A549 treated with CpdA at 1 μM for 4 hours (cell line): ENCODE results near the gene BACE2. TPM values are rescaled to one million over a fixed set of nuclear protein-coding genes. Genes with fewer than 3 reads are reported as not detected.

ENCODE experiments used
- total RNA-seq: library from RNA; stranded (reverse); fragments of 200-300 nt; extraction: Qiagen RNA extraction; gene quantifications from 5 replicates; pipeline ENCODE4 v1.2.3, GENCODE V29; 2022; ENCODE audit warnings: low read depth

Gene BACE2
- total RNA-seq, result 22.4 to 24.0 TPM (median 23.1 TPM) in 5 replicates

DNA sequence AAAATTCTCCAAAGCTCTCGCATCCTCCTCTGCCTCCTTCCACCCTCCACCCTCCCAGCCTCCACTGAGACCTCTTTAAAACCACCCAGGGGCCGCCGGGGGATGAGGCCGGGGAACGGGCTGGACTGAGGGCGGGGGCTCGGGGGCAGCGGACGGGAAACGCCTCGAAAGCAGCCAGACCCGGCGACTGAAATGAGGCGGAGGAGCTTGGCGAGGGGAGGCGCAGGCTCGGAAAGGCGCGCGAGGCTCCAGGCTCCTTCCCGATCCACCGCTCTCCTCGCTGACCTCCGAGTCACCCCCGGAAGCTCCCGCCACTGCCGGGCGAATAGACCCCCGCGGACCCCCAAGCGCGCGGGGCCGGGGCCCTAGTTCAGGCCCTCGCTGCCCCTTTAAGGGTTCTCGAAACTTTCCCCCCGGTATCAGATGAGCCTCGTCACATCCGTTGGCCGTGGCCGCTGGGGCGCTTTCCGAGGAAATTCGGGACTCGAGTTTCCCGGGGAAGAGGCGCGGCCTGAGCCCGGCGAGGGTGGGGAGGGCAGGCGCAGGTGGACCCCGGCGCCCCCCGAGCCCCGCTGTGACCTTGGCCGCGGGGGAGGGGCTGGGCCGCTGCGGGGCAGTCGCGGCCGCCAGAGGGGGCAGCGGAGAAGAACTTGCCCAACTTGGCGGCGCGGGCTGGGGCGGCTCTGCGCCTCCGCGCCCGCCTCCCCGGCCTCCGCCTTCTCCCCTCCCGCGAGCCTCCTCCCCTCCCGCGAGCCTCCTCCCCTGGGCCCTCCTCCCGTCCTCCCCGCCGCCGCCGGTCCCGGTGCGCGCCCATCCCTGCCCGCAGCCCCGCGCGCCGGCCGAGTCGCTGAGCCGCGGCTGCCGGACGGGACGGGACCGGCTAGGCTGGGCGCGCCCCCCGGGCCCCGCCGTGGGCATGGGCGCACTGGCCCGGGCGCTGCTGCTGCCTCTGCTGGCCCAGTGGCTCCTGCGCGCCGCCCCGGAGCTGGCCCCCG lies at the start of gene BACE2:
TSS of gene BACE2 (plus strand) at position 813 of the 995 bp plus-strand sequence. CDS start at position 917, 104 bp downstream.

DNA sequence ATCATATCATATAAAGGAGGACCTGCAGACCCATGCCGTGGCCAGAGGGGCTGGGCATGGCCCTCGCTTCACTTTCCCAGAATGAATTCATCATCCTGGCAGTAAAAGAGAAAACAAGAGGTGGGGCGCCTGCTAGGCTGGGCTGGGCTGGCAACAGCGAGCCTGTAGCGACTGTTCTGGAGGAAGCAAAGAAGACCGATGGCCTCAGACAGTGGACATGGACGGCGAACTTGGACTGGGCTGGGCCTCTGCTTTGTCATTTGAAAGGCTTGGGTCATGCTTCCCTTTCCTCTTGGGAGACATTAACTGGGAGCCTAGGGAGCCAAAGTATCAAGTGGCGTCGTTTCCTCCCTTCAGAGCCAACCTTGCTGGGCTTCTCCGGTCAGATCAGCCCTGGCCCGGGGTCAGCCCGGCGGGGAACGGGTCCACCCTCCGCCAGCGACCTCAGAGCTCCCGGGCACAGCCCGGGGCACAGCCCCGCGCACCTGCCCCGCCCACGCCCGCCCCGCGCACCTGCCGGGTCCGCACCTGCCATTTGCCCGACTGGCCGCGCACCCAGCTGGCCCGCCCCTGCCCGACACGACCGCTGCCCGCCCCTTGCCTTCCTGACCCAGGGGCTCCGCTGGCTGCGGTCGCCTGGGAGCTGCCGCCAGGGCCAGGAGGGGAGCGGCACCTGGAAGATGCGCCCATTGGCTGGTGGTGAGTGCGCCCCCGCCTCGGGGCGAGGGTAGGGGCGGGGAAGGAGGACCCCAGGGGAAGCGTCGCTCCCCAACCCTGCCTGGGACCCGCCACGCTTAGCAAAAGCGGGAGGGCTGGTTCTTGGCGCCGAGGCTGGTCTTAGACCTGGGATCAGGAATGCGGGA lies 148.5 kb downstream of the BACE2 start, which contains the start of gene FAM3B:
TSS of gene FAM3B (plus strand) at position 602 of the 863 bp plus-strand sequence. CDS start at position 681, 79 bp downstream.

Other genes starting within 250 kb of the BACE2 start
- 0.03 TPM in 1 of 5 replicates, not detected in the others for gene FAM3B, start 148.6 kb downstream of the BACE2 start, total RNA-seq
- gene MX2, start 193.9 kb downstream of the BACE2 start, total RNA-seq, result 0.01 to 0.19 TPM (median 0.13 TPM) in 4 of 5 replicates, not detected in the other